ENCODE data around the gene ADCY2. TPM values are rescaled to one million over a fixed set of nuclear protein-coding genes. Genes with fewer than 3 reads are reported as not detected.

ADCY2 gene
- total RNA-seq, 1 donor from 2014 or later: 18.4 TPM

DNA sequence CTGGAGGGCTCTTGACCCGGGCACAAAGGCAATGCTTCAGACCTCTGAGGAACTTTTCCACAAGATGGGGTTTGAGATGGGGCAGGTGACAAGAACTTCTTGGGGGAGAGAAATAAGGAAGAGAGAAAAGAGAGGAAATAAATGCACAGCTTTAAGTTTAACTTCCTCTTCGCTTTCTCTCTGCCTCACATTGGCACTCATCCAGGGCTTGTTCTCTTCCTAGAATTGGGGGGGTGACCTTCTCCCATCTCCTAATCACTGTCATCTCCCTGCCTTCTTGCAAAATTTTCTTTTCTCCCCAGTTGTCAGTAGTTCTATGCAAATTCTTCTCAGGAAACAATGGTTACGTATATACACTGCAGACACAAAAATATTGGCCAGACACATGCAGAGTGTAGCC is 19.1 kb upstream of the ADCY2 start:
- TF ChIP-seq POLR2A (IDR thresholded peaks at IDR 0.05): no peak
- TF ChIP-seq, protein P1, sequence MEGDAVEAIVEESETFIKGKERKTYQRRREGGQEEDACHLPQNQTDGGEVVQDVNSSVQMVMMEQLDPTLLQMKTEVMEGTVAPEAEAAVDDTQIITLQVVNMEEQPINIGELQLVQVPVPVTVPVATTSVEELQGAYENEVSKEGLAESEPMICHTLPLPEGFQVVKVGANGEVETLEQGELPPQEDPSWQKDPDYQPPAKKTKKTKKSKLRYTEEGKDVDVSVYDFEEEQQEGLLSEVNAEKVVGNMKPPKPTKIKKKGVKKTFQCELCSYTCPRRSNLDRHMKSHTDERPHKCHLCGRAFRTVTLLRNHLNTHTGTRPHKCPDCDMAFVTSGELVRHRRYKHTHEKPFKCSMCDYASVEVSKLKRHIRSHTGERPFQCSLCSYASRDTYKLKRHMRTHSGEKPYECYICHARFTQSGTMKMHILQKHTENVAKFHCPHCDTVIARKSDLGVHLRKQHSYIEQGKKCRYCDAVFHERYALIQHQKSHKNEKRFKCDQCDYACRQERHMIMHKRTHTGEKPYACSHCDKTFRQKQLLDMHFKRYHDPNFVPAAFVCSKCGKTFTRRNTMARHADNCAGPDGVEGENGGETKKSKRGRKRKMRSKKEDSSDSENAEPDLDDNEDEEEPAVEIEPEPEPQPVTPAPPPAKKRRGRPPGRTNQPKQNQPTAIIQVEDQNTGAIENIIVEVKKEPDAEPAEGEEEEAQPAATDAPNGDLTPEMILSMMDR (IDR thresholded peaks at IDR 0.05): no peak
- no peak for TF ChIP-seq POLR2AphosphoS5 (IDR thresholded peaks at IDR 0.05; ENCODE audit: insufficient read depth in 1 of 2, low read depth in 1 of 2)
- DNase-seq (ENCODE audit: extremely low spot score in 2 of 2): no peak
- H3K4me1 ChIP-seq: no peaks in the 10 kb centered on the region
- no peaks in the 10 kb centered on the region for H3K27me3 ChIP-seq
- H3K4me3 ChIP-seq: no peak overlapping the region
- no peak overlapping the region for H3K27ac ChIP-seq
- intact Hi-C loops (cut with DNase I): no loop called here
- H3K36me3 ChIP-seq: no peaks in the 10 kb centered on the region
- no peaks in the 10 kb centered on the region for H3K9me3 ChIP-seq

DNA sequence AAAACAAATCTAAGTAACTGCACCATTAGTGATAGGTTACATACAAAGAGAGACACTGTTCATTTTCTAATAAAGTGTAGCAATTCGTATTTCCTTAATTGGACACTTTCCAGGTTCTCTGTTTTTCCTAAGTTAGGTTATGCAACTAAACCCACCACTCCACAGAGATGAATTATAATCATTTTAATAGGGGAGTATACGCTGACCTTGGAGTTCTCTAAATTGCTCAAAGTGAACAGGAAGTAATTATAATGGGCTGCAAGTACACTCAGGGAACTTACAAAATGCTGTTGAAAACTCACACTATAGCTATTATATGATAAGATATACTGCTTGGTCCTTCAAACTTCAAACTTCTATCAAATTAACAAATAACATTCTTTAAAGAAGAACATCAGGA is 18.2 kb upstream of the ADCY2 start:
- Histone ChIP-seq H3K27me3 (no peaks in the 10 kb centered on the region), H3K27ac (no peak overlapping the region), H3K9me3 (no peaks in the 10 kb centered on the region), H3K36me3 (no peaks in the 10 kb centered on the region), H3K4me1 (no peaks in the 10 kb centered on the region), H3K4me3 (no peak overlapping the region)
- intact Hi-C loops (cut with DNase I): no loop called here
- no peak for DNase-seq (ENCODE audit: extremely low spot score in 2 of 2)
- no peak for TF ChIP-seq POLR2A (IDR thresholded peaks at IDR 0.05)
- TF ChIP-seq, protein P1 (IDR thresholded peaks at IDR 0.05): no peak
- TF ChIP-seq POLR2AphosphoS5 (IDR thresholded peaks at IDR 0.05; ENCODE audit: insufficient read depth in 1 of 2, low read depth in 1 of 2): no peak

DNA sequence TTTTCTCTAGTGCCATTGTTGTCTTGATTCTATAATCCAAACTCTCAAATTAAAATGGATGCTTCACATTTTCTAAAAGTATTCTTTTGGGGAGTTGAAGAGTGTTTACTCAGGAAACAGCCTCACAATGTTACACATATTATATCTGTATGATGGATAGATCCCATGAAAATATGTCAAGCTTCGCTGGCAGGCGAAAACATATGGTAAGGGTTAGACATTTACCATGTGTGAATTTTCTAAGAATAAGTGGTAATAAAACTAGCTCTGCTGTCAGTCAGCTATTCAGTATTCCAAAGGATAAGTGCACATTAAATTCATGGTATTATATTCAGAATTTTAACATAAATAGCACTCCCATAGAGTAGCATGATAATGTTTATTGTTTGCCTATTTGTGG is 13.3 kb upstream of the ADCY2 start:
- no peaks in the 10 kb centered on the region for H3K9me3 ChIP-seq
- TF ChIP-seq POLR2A (IDR thresholded peaks at IDR 0.05) (no peak), POLR2AphosphoS5 (IDR thresholded peaks at IDR 0.05; ENCODE audit: insufficient read depth in 1 of 2, low read depth in 1 of 2) (no peak)
- TF ChIP-seq, protein P1 (IDR thresholded peaks at IDR 0.05): no peak
- H3K4me3 ChIP-seq: no peak overlapping the region
- no peaks in the 10 kb centered on the region for H3K36me3 ChIP-seq
- H3K4me1 ChIP-seq: no peaks in the 10 kb centered on the region
- no peak overlapping the region for H3K27ac ChIP-seq
- intact Hi-C loops (cut with DNase I): no loop called here
- H3K27me3 ChIP-seq: no peaks in the 10 kb centered on the region
- DNase-seq (ENCODE audit: extremely low spot score in 2 of 2): no peak

DNA sequence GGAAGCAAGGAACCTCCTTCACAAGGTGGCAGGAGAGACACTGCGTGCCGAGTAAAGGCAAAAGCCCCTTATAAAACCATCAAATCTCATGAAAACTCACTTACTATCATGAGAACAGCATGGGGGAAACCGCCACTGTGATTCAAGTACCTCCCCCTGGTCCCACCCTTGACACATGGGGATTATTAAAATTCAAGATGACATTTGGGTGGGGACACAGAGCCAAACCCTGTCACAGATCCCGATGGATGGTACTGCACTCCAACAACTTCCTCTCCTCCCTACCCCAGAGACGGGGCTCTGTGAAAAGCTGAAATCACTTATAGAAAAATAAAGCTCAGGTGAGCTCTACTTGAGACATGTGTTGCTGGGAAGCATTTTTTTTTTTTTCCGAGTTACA is 10.3 kb upstream of the ADCY2 start:
- DNase-seq (ENCODE audit: extremely low spot score in 2 of 2): no peak
- no peak for TF ChIP-seq POLR2AphosphoS5 (IDR thresholded peaks at IDR 0.05; ENCODE audit: insufficient read depth in 1 of 2, low read depth in 1 of 2)
- TF ChIP-seq POLR2A (IDR thresholded peaks at IDR 0.05): no peak
- TF ChIP-seq, protein P1 (IDR thresholded peaks at IDR 0.05): no peak
- H3K27ac ChIP-seq: no peak overlapping the region
- H3K4me1 ChIP-seq: no peaks in the 10 kb centered on the region
- no peaks in the 10 kb centered on the region for H3K27me3 ChIP-seq
- intact Hi-C loops (cut with DNase I): no loop called here
- no peak overlapping the region for H3K4me3 ChIP-seq
- H3K9me3 ChIP-seq: no peaks in the 10 kb centered on the region
- no peaks in the 10 kb centered on the region for H3K36me3 ChIP-seq

DNA sequence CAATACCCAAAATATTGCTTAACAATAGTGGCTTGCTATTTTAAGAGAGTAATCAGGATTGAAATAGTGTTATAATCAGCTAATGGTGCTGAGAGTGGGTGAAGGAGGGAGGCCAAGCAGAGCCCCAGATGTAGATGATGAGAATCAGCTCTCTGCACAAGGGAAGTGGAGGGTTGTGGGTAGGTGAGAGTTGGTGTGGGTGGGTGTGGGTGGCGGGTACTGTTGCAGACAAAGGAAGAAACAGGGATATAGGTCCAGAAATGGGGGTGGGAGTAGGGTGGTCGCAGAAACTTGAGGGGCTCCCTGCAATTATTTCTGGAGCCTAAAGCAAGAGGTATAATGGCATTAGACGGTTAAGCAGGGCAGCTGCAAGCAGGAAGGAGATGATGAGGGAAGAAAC is 7.4 kb upstream of the ADCY2 start:
- H3K36me3 ChIP-seq: no peaks in the 10 kb centered on the region
- H3K27me3 ChIP-seq: no peaks in the 10 kb centered on the region
- no peak overlapping the region for H3K4me3 ChIP-seq
- no peaks in the 10 kb centered on the region for H3K9me3 ChIP-seq
- H3K27ac ChIP-seq: no peak overlapping the region
- no peaks in the 10 kb centered on the region for H3K4me1 ChIP-seq
- intact Hi-C loops (cut with DNase I): no loop called here
- DNase-seq (ENCODE audit: extremely low spot score in 2 of 2): no peak
- TF ChIP-seq POLR2A (IDR thresholded peaks at IDR 0.05) (no peak), POLR2AphosphoS5 (IDR thresholded peaks at IDR 0.05; ENCODE audit: insufficient read depth in 1 of 2, low read depth in 1 of 2) (no peak)
- TF ChIP-seq, protein P1 (IDR thresholded peaks at IDR 0.05): no peak
